Gastroesophageal sphincter (tissue), 4 donors: ENCODE results near the gene PPP6R3. TPM values are rescaled to one million over a fixed set of nuclear protein-coding genes. Genes with fewer than 3 reads are reported as not detected.

ENCODE experiments used
- ATAC-seq: fragments of 150-250 bp; one replicate; pipeline ENCODE4 v1.9.1; 2016; ENCODE audit warnings: mild to moderate bottlenecking, moderate library complexity
- H3K27ac ChIP-seq, 4 donors: fragments of 200-600 bp; sonication (generic) in 3 of 4; 1 replicate in 3 of 4; 2 replicates in 1 of 4; pipeline ENCODE4 v1.5.1; 2016 to 2019
- H3K27me3 ChIP-seq: fragments of 200-600 bp; sonication (generic); one replicate; pipeline ENCODE4 v1.5.1; 2019
- H3K36me3 ChIP-seq, 2 donors: fragments of 200-600 bp; sonication (generic); one replicate each; pipeline ENCODE4 v1.5.1; 2019; ENCODE audit warnings: control low read depth in 1 of 2
- H3K4me1 ChIP-seq, 3 donors: fragments of 200-600 bp; sonication (generic); 1 replicate in 2 of 3; 2 replicates in 1 of 3; pipeline ENCODE4 v1.5.1; 2016 to 2019; ENCODE audit warnings: control low read depth in 2 of 3
- H3K4me3 ChIP-seq, 2 donors: fragments of 200-600 bp; sonication (generic); one replicate each; pipeline ENCODE4 v1.5.1; 2019; ENCODE audit warnings: mild to moderate bottlenecking in 1 of 2, moderate library complexity in 1 of 2
- H3K9me3 ChIP-seq, 3 donors: fragments of 200-600 bp; sonication (generic); one replicate each; pipeline ENCODE4 v1.5.1; 2017 to 2019; ENCODE audit warnings: control low read depth in 2 of 3
- EP300 ChIP-seq: sonication (generic); formaldehyde crosslinking; IDR thresholded peaks from one replicate; pipeline ENCODE4 v1.6.1; 2017; ENCODE audit warnings: antibody characterized with exemption, mild to moderate bottlenecking
- POLR2A ChIP-seq, 2 donors: fragments of 450-650 bp; IDR thresholded peaks; one replicate each; pipeline ENCODE4 v1.6.1; 2017; ENCODE audit warnings: antibody characterized with exemption in 2 of 2, mild to moderate bottlenecking in 2 of 2, moderate library complexity in 1 of 2
- POLR2AphosphoS5 ChIP-seq: sonication (generic); formaldehyde crosslinking; IDR thresholded peaks from one replicate; pipeline ENCODE4 v1.6.1; 2017; ENCODE audit warnings: antibody characterized with exemption
- WGBS, 2 donors: methylation state at CpG; one replicate each; pipeline ENCODE4 v1.1.5; 2018; ENCODE audit warnings: low coverage in 1 of 2; 5-methylcytosine and 5-hydroxymethylcytosine counted together
- total RNA-seq, 4 donors: library from RNA; depleted of rRNA; stranded (reverse); fragments of >200 nt; gene quantifications; one replicate each; pipeline ENCODE4 v1.1.0, GENCODE V29; 2016
- TF ChIP-seq, protein P1 (sequence below), 4 experiments: fragments of 200-600 bp in 2 of 4; fragments of 450-650 bp in 2 of 4; sonication (generic) in 1 of 4; IDR thresholded peaks; one replicate each; pipeline ENCODE4 v1.5.1; 2017 to 2019; ENCODE audit warnings: antibody characterized with exemption in 4 of 4, mild to moderate bottlenecking in 2 of 4, moderate library complexity in 2 of 4

Gene PPP6R3
- total RNA-seq, 4 donors from 2014 or later = 128 to 164 (median 144) TPM

DNA sequence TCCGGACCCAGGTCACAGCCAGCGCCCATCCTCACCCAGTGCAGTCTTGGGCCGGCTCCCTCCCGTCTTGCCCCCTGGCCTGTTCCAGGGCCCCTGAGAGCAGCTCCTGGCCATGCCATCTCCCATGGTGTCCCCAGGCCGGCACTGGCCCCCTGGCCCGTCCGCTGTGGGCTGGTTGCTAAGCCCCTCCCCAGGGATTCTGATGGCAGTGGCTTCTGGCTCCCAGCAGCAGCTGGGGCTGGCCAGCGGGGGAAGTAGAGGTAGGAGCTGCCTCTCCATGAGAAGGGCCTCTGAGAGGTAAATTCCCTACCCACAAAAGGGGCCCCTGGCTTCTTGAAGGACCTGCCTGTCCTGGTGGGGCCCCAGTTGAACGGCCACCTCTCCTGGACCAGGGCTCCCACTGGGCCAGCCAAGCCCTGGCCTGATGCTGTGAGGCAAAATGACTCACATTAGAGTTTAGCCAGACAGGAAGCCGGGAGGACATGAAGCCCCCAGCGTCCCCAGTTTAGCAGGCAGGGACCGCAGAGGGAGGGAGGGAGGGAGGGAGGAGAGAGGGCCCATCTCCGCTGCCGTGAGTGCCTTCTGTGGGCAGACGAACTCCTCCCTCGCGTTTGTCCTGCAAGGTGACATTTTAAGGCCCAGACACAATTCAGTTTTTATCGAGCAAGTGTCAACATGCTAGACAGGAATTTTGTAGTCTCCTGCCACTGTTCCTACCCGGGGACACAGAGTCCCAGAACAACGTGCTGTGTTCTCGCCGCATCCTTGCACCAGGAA is 190.8 kb downstream of the PPP6R3 start:
- Histone ChIP-seq H3K4me1 (no peaks in the 10 kb centered on the region), H3K9me3 (peaks cover 0 to 41% (median 0%) of the 10 kb centered on the region in 3 donors), H3K27me3 (peaks cover 55% of the 10 kb centered on the region), H3K36me3 (no peaks in the 10 kb centered on the region), H3K27ac (no peak overlapping the region), H3K4me3 (no peak overlapping the region)
- no peak for ATAC-seq
- 50% methylated on average over 2 of the region's 22 CpGs; no CpG with 5 or more reads in 1 of the 2 donors for WGBS, 2 donors
- no peak for TF ChIP-seq EP300
- TF ChIP-seq POLR2A (IDR thresholded peaks at IDR 0.05) = no peak
- TF ChIP-seq, protein P1, sequence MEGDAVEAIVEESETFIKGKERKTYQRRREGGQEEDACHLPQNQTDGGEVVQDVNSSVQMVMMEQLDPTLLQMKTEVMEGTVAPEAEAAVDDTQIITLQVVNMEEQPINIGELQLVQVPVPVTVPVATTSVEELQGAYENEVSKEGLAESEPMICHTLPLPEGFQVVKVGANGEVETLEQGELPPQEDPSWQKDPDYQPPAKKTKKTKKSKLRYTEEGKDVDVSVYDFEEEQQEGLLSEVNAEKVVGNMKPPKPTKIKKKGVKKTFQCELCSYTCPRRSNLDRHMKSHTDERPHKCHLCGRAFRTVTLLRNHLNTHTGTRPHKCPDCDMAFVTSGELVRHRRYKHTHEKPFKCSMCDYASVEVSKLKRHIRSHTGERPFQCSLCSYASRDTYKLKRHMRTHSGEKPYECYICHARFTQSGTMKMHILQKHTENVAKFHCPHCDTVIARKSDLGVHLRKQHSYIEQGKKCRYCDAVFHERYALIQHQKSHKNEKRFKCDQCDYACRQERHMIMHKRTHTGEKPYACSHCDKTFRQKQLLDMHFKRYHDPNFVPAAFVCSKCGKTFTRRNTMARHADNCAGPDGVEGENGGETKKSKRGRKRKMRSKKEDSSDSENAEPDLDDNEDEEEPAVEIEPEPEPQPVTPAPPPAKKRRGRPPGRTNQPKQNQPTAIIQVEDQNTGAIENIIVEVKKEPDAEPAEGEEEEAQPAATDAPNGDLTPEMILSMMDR (IDR thresholded peaks at IDR 0.05) = no peak
- TF ChIP-seq POLR2AphosphoS5 = no peak

- Histone ChIP-seq H3K9me3 (peaks cover 0 to 34% (median 0%) of the 10 kb centered on the region in 3 donors), H3K27me3 (peaks cover 53% of the 10 kb centered on the region), H3K27ac (no peak overlapping the region), H3K4me3 (no peak overlapping the region), H3K36me3 (no peaks in the 10 kb centered on the region), H3K4me1 (no peaks in the 10 kb centered on the region)
- 40 to 82% methylated on average over 1 to 2 of the region's 16 CpGs for WGBS, 2 donors
- ATAC-seq = no peak
- TF ChIP-seq POLR2A (IDR thresholded peaks at IDR 0.05) (no peak), POLR2AphosphoS5 (no peak), EP300 (no peak)
- TF ChIP-seq, protein P1 (IDR thresholded peaks at IDR 0.05) = no peak
Measured at GRCh38 chr11:68651985-68652682, 191.6 kb downstream of the PPP6R3 start.

DNA sequence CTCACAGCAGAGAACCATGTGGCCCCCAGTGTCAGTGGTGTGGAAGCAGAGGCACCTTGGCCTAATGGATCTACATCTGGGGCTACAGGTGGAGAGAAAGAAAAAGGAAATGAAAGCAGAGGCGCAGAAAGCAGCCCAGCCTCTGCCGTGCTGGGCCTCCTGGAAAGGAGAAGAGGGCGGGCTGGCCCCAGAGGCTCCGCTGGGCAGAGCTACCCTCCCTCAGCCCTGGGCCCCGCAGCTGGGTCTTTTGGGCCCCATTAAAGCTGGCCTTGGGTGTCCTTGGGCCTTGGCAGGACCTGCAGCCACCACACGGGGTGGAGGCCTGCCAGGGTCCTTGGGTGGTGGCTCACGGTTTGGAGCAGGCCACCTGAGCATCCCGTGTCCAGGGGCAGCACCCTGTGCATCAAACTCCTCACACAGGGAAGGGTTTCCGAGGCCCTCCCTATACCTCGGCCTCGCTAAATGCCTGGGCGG is 192.2 kb downstream of the PPP6R3 start:
- Histone ChIP-seq H3K27ac (no peak overlapping the region), H3K36me3 (no peaks in the 10 kb centered on the region), H3K9me3 (peaks cover 0 to 28% (median 0%) of the 10 kb centered on the region in 3 donors), H3K4me1 (no peaks in the 10 kb centered on the region), H3K27me3 (peaks cover 48% of the 10 kb centered on the region), H3K4me3 (no peak overlapping the region)
- WGBS, 2 donors = 51% methylated on average over 6 of the region's 12 CpGs; no CpG with 5 or more reads in 1 of the 2 donors
- ATAC-seq = no peak
- TF ChIP-seq POLR2AphosphoS5 (no peak), POLR2A (IDR thresholded peaks at IDR 0.05) (no peak), EP300 (no peak)
- TF ChIP-seq, protein P1 (IDR thresholded peaks at IDR 0.05) = no peak

- no peak for ATAC-seq
- no peak overlapping the region for H3K4me3 ChIP-seq
- H3K27me3 ChIP-seq = peaks cover 48% of the 10 kb centered on the region
- no peaks in the 10 kb centered on the region for H3K36me3 ChIP-seq
- WGBS, 2 donors = 74 to 100% methylated on average over 1 to 11 of the region's 24 CpGs
- TF ChIP-seq, protein P1 (IDR thresholded peaks at IDR 0.05) = no peak
- TF ChIP-seq EP300 (no peak), POLR2AphosphoS5 (no peak), POLR2A (IDR thresholded peaks at IDR 0.05) (no peak)
- H3K9me3 ChIP-seq = peaks cover 0 to 22% (median 0%) of the 10 kb centered on the region in 3 donors
- H3K4me1 ChIP-seq = peaks cover 0 to 1% (median 0%) of the 10 kb centered on the region in 3 donors
- no peak overlapping the region for H3K27ac ChIP-seq
Measured at GRCh38 chr11:68653486-68654430, 193.2 kb downstream of the PPP6R3 start.
